Sigmoid colon (tissue), 7 donors: ENCODE results near the gene PAPOLA. TPM values are rescaled to one million over a fixed set of nuclear protein-coding genes. Genes with fewer than 3 reads are reported as not detected.

Source experiments
- DNase-seq: peaks from one replicate; pipeline ENCODE4 v3.0.0-alpha.2; 2019
- H3K27ac ChIP-seq, 4 donors: fragments of 200-600 bp; sonication (generic); one replicate each; pipeline ENCODE4 v1.5.1; 2016 to 2019; ENCODE audit warnings: mild to moderate bottlenecking in 1 of 4
- H3K27me3 ChIP-seq, 3 donors: fragments of 200-600 bp; sonication (generic); one replicate each; pipeline ENCODE4 v1.5.1; 2019; ENCODE audit warnings: mild to moderate bottlenecking in 1 of 3
- H3K36me3 ChIP-seq, 4 donors: fragments of 200-600 bp; sonication (generic); one replicate each; pipeline ENCODE4 v1.5.1; 2016 to 2019
- H3K4me1 ChIP-seq, 4 donors: fragments of 200-600 bp; sonication (generic); one replicate each; pipeline ENCODE4 v1.5.1; 2017 to 2019
- H3K4me3 ChIP-seq, 4 donors: fragments of 200-600 bp; sonication (generic); one replicate each; pipeline ENCODE4 v1.5.1; 2017 to 2019; ENCODE audit warnings: mild to moderate bottlenecking in 2 of 4, moderate library complexity in 1 of 4
- H3K9me3 ChIP-seq, 4 donors: fragments of 200-600 bp in 3 of 4; sonication (generic) in 3 of 4; one replicate each; pipeline versions ENCODE4 v1.5.1 to v1.6.1; 2013 to 2019
- CTCF ChIP-seq, 4 experiments: fragments of 450-650 bp in 3 of 4; fragments of 200-600 bp in 1 of 4; IDR thresholded peaks; one replicate each; pipeline ENCODE4 v1.5.1; 2016 to 2019; ENCODE audit warnings: antibody characterized with exemption in 4 of 4, mild to moderate bottlenecking in 3 of 4, moderate library complexity in 2 of 4
- EP300 ChIP-seq, 4 donors: sonication (generic); formaldehyde crosslinking; IDR thresholded peaks; one replicate each; pipeline ENCODE4 v1.6.1; 2017; ENCODE audit warnings: antibody characterized with exemption in 4 of 4
- POLR2A ChIP-seq, 2 donors: fragments of 450-650 bp; IDR thresholded peaks; one replicate each; pipeline ENCODE4 v1.6.1; 2016; ENCODE audit warnings: antibody characterized with exemption in 2 of 2, mild to moderate bottlenecking in 2 of 2, moderate library complexity in 2 of 2
- POLR2AphosphoS5 ChIP-seq, 4 donors: sonication (generic); formaldehyde crosslinking; IDR thresholded peaks; one replicate each; pipeline ENCODE4 v1.6.1; 2017; ENCODE audit warnings: antibody characterized with exemption in 4 of 4
- WGBS, 2 donors: extraction: QIAGEN DNeasy Blood & Tissue Kit; methylation state at CpG; one replicate each; pipeline ENCODE4 v1.1.7; 2013; 5-methylcytosine and 5-hydroxymethylcytosine counted together
- intact Hi-C: fragments of 100-400 bp; cut with DNase I; formaldehyde crosslinking; loops from one replicate; pipeline ENCODE4 v1.15.1; 2023
- polyA plus RNA-seq, 3 donors: library from polyadenylated mRNA; stranded (reverse); fragments of 200-250 nt; gene quantifications; one replicate each; pipeline ENCODE4 v1.2.3, GENCODE V29; 2013
- total RNA-seq, 4 donors: library from RNA; depleted of rRNA; stranded (reverse); fragments of >200 nt; gene quantifications; one replicate each; pipeline ENCODE4 v1.1.0, GENCODE V29; 2016
- donor health status: healthy with polysubstance abuse.
- donor health status: Bipolar disorder and iron deficiency.
- donor health status: healthy.

Gene PAPOLA
- total and polyA plus RNA-seq, 7 donors: 67.9 to 154 (median 113) TPM

DNA sequence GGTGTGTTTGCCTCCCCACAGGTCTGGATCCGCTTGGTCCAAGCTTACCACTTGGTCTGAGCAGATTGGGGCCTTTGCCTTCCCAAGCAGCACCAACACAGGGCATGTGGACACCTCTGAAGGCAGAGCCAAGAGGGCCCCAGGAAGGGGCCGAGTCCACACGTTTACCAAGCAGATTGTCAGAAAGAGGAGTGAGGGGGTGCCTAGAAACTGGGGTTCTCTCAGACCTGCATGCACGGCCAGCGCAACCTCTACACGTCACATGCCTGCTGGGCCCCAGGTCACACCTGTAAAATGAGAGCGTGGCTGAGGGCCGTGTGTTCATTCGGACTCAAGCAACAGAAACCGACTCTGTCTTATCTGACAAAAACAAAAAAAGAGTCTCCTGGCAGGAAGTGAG, 96.9 kb downstream of the PAPOLA start:
- Histone ChIP-seq H3K36me3 (no peaks in the 10 kb centered on the region), H3K27me3 (no peaks in the 10 kb centered on the region), H3K9me3 (no peaks in the 10 kb centered on the region), H3K27ac (no peak overlapping the region), H3K4me1 (no peaks in the 10 kb centered on the region), H3K4me3 (no peak overlapping the region)
- 78 to 86% methylated on average over 10 of the region's 10 CpGs for WGBS, 2 donors
- no peak for DNase-seq
- intact Hi-C loops: no loop called here
- TF ChIP-seq CTCF (IDR thresholded peaks at IDR 0.05) (no peak), POLR2A (IDR thresholded peaks at IDR 0.05) (no peak), POLR2AphosphoS5 (IDR thresholded peaks at IDR 0.05) (no peak), EP300 (IDR thresholded peaks at IDR 0.05) (no peak)

- Histone ChIP-seq H3K4me1 (no peaks in the 10 kb centered on the region), H3K27ac (no peak overlapping the region), H3K9me3 (no peaks in the 10 kb centered on the region), H3K27me3 (no peaks in the 10 kb centered on the region), H3K36me3 (no peaks in the 10 kb centered on the region), H3K4me3 (no peak overlapping the region)
- no peak for TF ChIP-seq POLR2AphosphoS5 (IDR thresholded peaks at IDR 0.05)
- no peak for TF ChIP-seq CTCF (IDR thresholded peaks at IDR 0.05)
- no peak for TF ChIP-seq POLR2A (IDR thresholded peaks at IDR 0.05)
- no peak for TF ChIP-seq EP300 (IDR thresholded peaks at IDR 0.05)
- intact Hi-C loops: no loop called here
- no peak for DNase-seq
- WGBS, 2 donors: 82 to 89% methylated on average over 2 of the region's 2 CpGs
Measured at GRCh38 chr14:96602186-96602585, 100.0 kb downstream of the PAPOLA start.

GRCh38 chr14:96603350-96604255, 101.4 kb downstream of the PAPOLA start:
- intact Hi-C loops: no loop called here
- H3K36me3 ChIP-seq: no peaks in the 10 kb centered on the region
- H3K27me3 ChIP-seq: no peaks in the 10 kb centered on the region
- WGBS, 2 donors: 58 to 78% methylated on average over 11 of the region's 11 CpGs
- H3K4me1 ChIP-seq: no peaks in the 10 kb centered on the region
- H3K9me3 ChIP-seq: no peaks in the 10 kb centered on the region
- no peak overlapping the region for H3K4me3 ChIP-seq
- no peak for DNase-seq
- no peak overlapping the region for H3K27ac ChIP-seq
- TF ChIP-seq POLR2AphosphoS5 (IDR thresholded peaks at IDR 0.05) (no peak), CTCF (IDR thresholded peaks at IDR 0.05) (no peak), EP300 (IDR thresholded peaks at IDR 0.05) (no peak), POLR2A (IDR thresholded peaks at IDR 0.05) (no peak)

GRCh38 chr14:96614481-96614881, 112.3 kb downstream of the PAPOLA start:
- H3K4me1 ChIP-seq: no peaks in the 10 kb centered on the region
- TF ChIP-seq CTCF (IDR thresholded peaks at IDR 0.05): no peak
- no peak overlapping the region for H3K27ac ChIP-seq
- intact Hi-C loops: no loop called here
- no peak overlapping the region for H3K4me3 ChIP-seq
- no peak for DNase-seq
- no peaks in the 10 kb centered on the region for H3K9me3 ChIP-seq
- H3K36me3 ChIP-seq: no peaks in the 10 kb centered on the region
- 57 to 63% methylated on average over 16 of the region's 16 CpGs for WGBS, 2 donors
- H3K27me3 ChIP-seq: no peaks in the 10 kb centered on the region
